Stimulated activated CD8-positive, alpha-beta memory T cell treated with anti-CD3 and anti-CD28 coated beads, Interleukin-12 subunit alpha, Interleukin-12 subunit beta, amount 100 ng/mL, for 24 hours (primary cell): ENCODE measurements around the gene KIF25.
"Not testable (repeated sequence)": the region's sequence is repeated elsewhere in the genome, so short reads cannot be mapped to it uniquely, and the experiment has no call there.

ENCODE experiments used
- DNase-seq: peaks from one replicate; pipeline ENCODE4 v3.0.0-alpha.2; 2020; ENCODE audit errors: extremely low read depth

KIF25 gene

GRCh38 chr6:167974640-167975344 lies 22.7 kb upstream of the KIF25 start:
- no peak for DNase-seq

- DNase-seq: no peak
Measured at GRCh38 chr6:167975458-167975857, 22.0 kb upstream of the KIF25 start.

GRCh38 chr6:167976116-167976657 lies 21.3 kb upstream of the KIF25 start:
- not testable (repeated sequence) for DNase-seq

GRCh38 chr6:167976708-167977107 lies 20.8 kb upstream of the KIF25 start:
- no peak for DNase-seq

- DNase-seq: no peak
Measured at GRCh38 chr6:167977717-167978467, 19.6 kb upstream of the KIF25 start.

GRCh38 chr6:167978607-167979006 lies 18.9 kb upstream of the KIF25 start:
- no peak for DNase-seq

GRCh38 chr6:167979436-167980139 lies 17.9 kb upstream of the KIF25 start:
- no peak for DNase-seq

GRCh38 chr6:167980911-167981580 lies 16.4 kb upstream of the KIF25 start:
- DNase-seq: no peak

- no peak for DNase-seq
Measured at GRCh38 chr6:167981916-167982462, 15.5 kb upstream of the KIF25 start.

GRCh38 chr6:167984144-167984719 lies 13.2 kb upstream of the KIF25 start:
- DNase-seq: no peak

GRCh38 chr6:167984876-167985604 lies 12.4 kb upstream of the KIF25 start:
- no peak for DNase-seq

- no peak for DNase-seq
Measured at GRCh38 chr6:167985911-167986595, 11.4 kb upstream of the KIF25 start.

GRCh38 chr6:167987396-167988153 lies 9.9 kb upstream of the KIF25 start:
- no peak for DNase-seq

GRCh38 chr6:167988154-167988495 lies 9.3 kb upstream of the KIF25 start:
- no peak for DNase-seq

- DNase-seq: no peak
Measured at GRCh38 chr6:167988945-167989841, 8.3 kb upstream of the KIF25 start.

- no peak for DNase-seq
Measured at GRCh38 chr6:167990016-167990945, 7.2 kb upstream of the KIF25 start.

GRCh38 chr6:167993169-167993568 lies 4.3 kb upstream of the KIF25 start:
- no peak for DNase-seq
